Osteocyte (in vitro differentiated cells): ENCODE data around the gene C1orf159. TPM values are rescaled to one million over a fixed set of nuclear protein-coding genes. Genes with fewer than 3 reads are reported as not detected.
"Not testable (repeated sequence)": the region's sequence is repeated elsewhere in the genome, so short reads cannot be mapped to it uniquely, and the experiment has no call there.

Experiments
- DNase-seq: peaks from one replicate; pipeline ENCODE4 v3.0.0; 2021; ENCODE audit warnings: mixed read lengths; ENCODE audit not compliant: unreplicated experiment; ENCODE audit errors: extremely low spot score
- H3K27ac Mint-ChIP-seq: one replicate; pipeline ENCODE4 v1.8.0; 2021; ENCODE audit warnings: mild to moderate bottlenecking, mixed read lengths; ENCODE audit not compliant: unreplicated experiment
- H3K27me3 Mint-ChIP-seq: one replicate; pipeline ENCODE4 v1.8.0; 2021; ENCODE audit warnings: mixed read lengths; ENCODE audit not compliant: unreplicated experiment
- H3K36me3 Mint-ChIP-seq: one replicate; pipeline ENCODE4 v1.8.0; 2021; ENCODE audit warnings: mixed read lengths; ENCODE audit not compliant: unreplicated experiment
- H3K4me1 Mint-ChIP-seq: one replicate; pipeline ENCODE4 v1.8.0; 2021; ENCODE audit warnings: mixed read lengths; ENCODE audit not compliant: unreplicated experiment
- H3K4me3 Mint-ChIP-seq: one replicate; pipeline ENCODE4 v1.8.0; 2021; ENCODE audit warnings: mild to moderate bottlenecking, moderate library complexity, mixed read lengths; ENCODE audit not compliant: unreplicated experiment
- H3K9me3 Mint-ChIP-seq: one replicate; pipeline ENCODE4 v1.8.0; 2021; ENCODE audit warnings: mixed read lengths; ENCODE audit not compliant: unreplicated experiment
- CTCF ChIP-seq: fragments of 200-600 bp; sonication (generic); IDR thresholded peaks from 2 replicates; pipeline ENCODE4 v1.5.0; 2021; ENCODE audit warnings: antibody characterized with exemption, mild to moderate bottlenecking, moderate library complexity
- total RNA-seq: library from RNA; stranded (reverse); gene quantifications from 2 replicates; pipeline ENCODE4 v1.2.1, GENCODE V29; 2021

The C1orf159 gene
- total RNA-seq, 1 donor from 2014 or later = 16.9 TPM

GRCh38 chr1:1106510-1107221 is 9.2 kb downstream of the C1orf159 start:
- no peak for DNase-seq
- H3K4me1 Mint-ChIP-seq = no peaks in the 10 kb centered on the region
- no peak overlapping the region for H3K4me3 Mint-ChIP-seq

GRCh38 chr1:1104152-1104551 is 11.7 kb downstream of the C1orf159 start:
- not testable (repeated sequence) for H3K4me3 Mint-ChIP-seq, H3K27ac Mint-ChIP-seq, H3K4me1 Mint-ChIP-seq, H3K9me3 Mint-ChIP-seq, DNase-seq, H3K27me3 Mint-ChIP-seq, H3K36me3 Mint-ChIP-seq

More at GRCh38 chr1:1106510-1107221, 9.2 kb downstream of the C1orf159 start:
- no peaks in the 10 kb centered on the region for H3K9me3 Mint-ChIP-seq
- no peak for TF ChIP-seq CTCF
- no peaks in the 10 kb centered on the region for H3K27me3 Mint-ChIP-seq
- H3K36me3 Mint-ChIP-seq = peaks cover 2% of the 10 kb centered on the region
- H3K27ac Mint-ChIP-seq = no peak overlapping the region

- DNase-seq = no peak
- Mint-ChIP-seq H3K27ac (no peak overlapping the region), H3K4me3 (no peak overlapping the region), H3K36me3 (peaks cover 5% of the 10 kb centered on the region), H3K27me3 (no peaks in the 10 kb centered on the region), H3K4me1 (no peaks in the 10 kb centered on the region), H3K9me3 (peaks cover 8% of the 10 kb centered on the region)
- TF ChIP-seq CTCF = no peak
Measured at GRCh38 chr1:1101503-1101902, 14.4 kb downstream of the C1orf159 start.

GRCh38 chr1:1100296-1100695 is 15.6 kb downstream of the C1orf159 start:
- Mint-ChIP-seq H3K9me3 (peaks cover 8% of the 10 kb centered on the region), H3K4me1 (no peaks in the 10 kb centered on the region), H3K4me3 (no peak overlapping the region), H3K36me3 (peaks cover 3% of the 10 kb centered on the region), H3K27ac (no peak overlapping the region), H3K27me3 (no peaks in the 10 kb centered on the region)
- no peak for TF ChIP-seq CTCF
- peak; percentile 44 for DNase-seq

- peaks cover 8% of the 10 kb centered on the region for H3K9me3 Mint-ChIP-seq
- no peak for TF ChIP-seq CTCF
- H3K4me1 Mint-ChIP-seq = no peaks in the 10 kb centered on the region
- H3K27me3 Mint-ChIP-seq = no peaks in the 10 kb centered on the region
- H3K36me3 Mint-ChIP-seq = peaks cover 3% of the 10 kb centered on the region
- H3K4me3 Mint-ChIP-seq = no peak overlapping the region
- no peak overlapping the region for H3K27ac Mint-ChIP-seq
- no peak for DNase-seq
Measured at GRCh38 chr1:1099506-1100183, 16.2 kb downstream of the C1orf159 start.
